GM23248 (cell line): ENCODE measurements around the gene PLEKHD1. TPM values are rescaled to one million over a fixed set of nuclear protein-coding genes. Genes with fewer than 3 reads are reported as not detected.
"Not testable (repeated sequence)": the region's sequence is repeated elsewhere in the genome, so short reads cannot be mapped to it uniquely, and the experiment has no call there.

Experiments used
- DNase-seq: peaks from one replicate; pipeline ENCODE4 v3.0.0-alpha.2; 2015
- H2AFZ ChIP-seq: fragments of 200-600 bp; sonication (generic); 2 replicates; pipeline ENCODE4 v1.6.1; 2016; ENCODE audit warnings: antibody characterized with exemption
- H3F3A ChIP-seq: fragments of 200-600 bp; sonication (generic); 2 replicates; pipeline ENCODE4 v1.6.1; 2016; ENCODE audit warnings: mild to moderate bottlenecking, antibody characterized with exemption, mixed run types; ENCODE audit not compliant: insufficient read depth
- H3K27ac ChIP-seq: fragments of 200-600 bp; sonication (generic); 2 replicates; pipeline ENCODE4 v1.5.1; 2016; ENCODE audit warnings: mild to moderate bottlenecking
- H3K27me3 ChIP-seq: fragments of 200-600 bp; sonication (generic); replicated peaks from 2 replicates; pipeline ENCODE4 v1.6.1; 2016; ENCODE audit warnings: mild to moderate bottlenecking; ENCODE audit not compliant: insufficient read depth
- H3K36me3 ChIP-seq: fragments of 200-600 bp; sonication (generic); 2 replicates; pipeline ENCODE4 v1.6.1; 2016; ENCODE audit warnings: low read depth, mild to moderate bottlenecking
- H3K4me1 ChIP-seq: fragments of 200-600 bp; sonication (generic); 2 replicates; pipeline ENCODE4 v1.6.1; 2016; ENCODE audit warnings: mild to moderate bottlenecking; ENCODE audit not compliant: insufficient read depth
- H3K4me2 ChIP-seq: fragments of 200-600 bp; sonication (generic); one replicate; pipeline ENCODE4 v1.6.1; 2016; ENCODE audit warnings: mild to moderate bottlenecking; ENCODE audit not compliant: unreplicated experiment
- H3K4me3 ChIP-seq: fragments of 200-600 bp; sonication (generic); 2 replicates; pipeline ENCODE4 v1.5.1; 2016; ENCODE audit warnings: mild to moderate bottlenecking
- H3K79me2 ChIP-seq: fragments of 200-600 bp; sonication (generic); 2 replicates; pipeline ENCODE4 v1.6.1; 2016; ENCODE audit warnings: mild to moderate bottlenecking; ENCODE audit not compliant: insufficient read depth
- H3K9ac ChIP-seq: fragments of 200-600 bp; sonication (generic); 2 replicates; pipeline ENCODE4 v1.6.1; 2016; ENCODE audit warnings: mild to moderate bottlenecking
- H3K9me2 ChIP-seq: fragments of 200-600 bp; sonication (generic); 2 replicates; pipeline ENCODE4 v1.6.1; 2016; ENCODE audit warnings: mixed run types, mild to moderate bottlenecking, moderate library complexity; ENCODE audit not compliant: insufficient read depth
- H3K9me3 ChIP-seq: fragments of 200-600 bp; sonication (generic); one replicate; pipeline ENCODE4 v1.6.1; 2017; ENCODE audit warnings: low read depth
- H4K20me1 ChIP-seq: fragments of 200-600 bp; sonication (generic); 2 replicates; pipeline ENCODE4 v1.6.0; 2016; ENCODE audit not compliant: insufficient read depth
- EZH2 ChIP-seq: fragments of 200-600 bp; sonication (generic); IDR thresholded peaks from 2 replicates; pipeline ENCODE4 v1.6.1; 2018; ENCODE audit warnings: antibody characterized with exemption, mild to moderate bottlenecking; ENCODE audit not compliant: insufficient read depth, poor library complexity, severe bottlenecking
- EZH2phosphoT487 ChIP-seq: fragments of 200-600 bp; sonication (generic); IDR thresholded peaks from 2 replicates; pipeline ENCODE4 v1.6.1; 2018; ENCODE audit warnings: antibody characterized with exemption, moderate library complexity, mild to moderate bottlenecking, low read depth; ENCODE audit not compliant: insufficient read depth
- WGBS, 2 experiments: methylation state at CpG; one replicate each; pipeline ENCODE4 v1.1.6; 2015 to 2017; ENCODE audit warnings: low lambda C conversion rate in 2 of 2, low coverage in 1 of 2; ENCODE audit errors: missing lambda C conversion rate in 2 of 2; 5-methylcytosine and 5-hydroxymethylcytosine counted together
- in situ Hi-C: fragments of 300-500 bp; cut with MboI; formaldehyde crosslinking; loops from 2 replicates; pipeline ENCODE4 v1.15.0; 2020
- polyA plus RNA-seq: library from polyadenylated mRNA; unstranded; fragments of >200 nt; fragmentation: Nextera tagmentation; extraction: Ambion mirVana; gene quantifications from 2 replicates; pipeline ENCODE4 v1.2.1, GENCODE V29; 2016
- total RNA-seq: library from RNA; depleted of rRNA; stranded (reverse); fragments of >200 nt; shearing (Covaris generic); gene quantifications from 2 replicates; pipeline ENCODE4 v1.2.3, GENCODE V29; 2014

Gene PLEKHD1
- total and polyA plus RNA-seq, 2 experiments from 2014 or later = not detected

DNA sequence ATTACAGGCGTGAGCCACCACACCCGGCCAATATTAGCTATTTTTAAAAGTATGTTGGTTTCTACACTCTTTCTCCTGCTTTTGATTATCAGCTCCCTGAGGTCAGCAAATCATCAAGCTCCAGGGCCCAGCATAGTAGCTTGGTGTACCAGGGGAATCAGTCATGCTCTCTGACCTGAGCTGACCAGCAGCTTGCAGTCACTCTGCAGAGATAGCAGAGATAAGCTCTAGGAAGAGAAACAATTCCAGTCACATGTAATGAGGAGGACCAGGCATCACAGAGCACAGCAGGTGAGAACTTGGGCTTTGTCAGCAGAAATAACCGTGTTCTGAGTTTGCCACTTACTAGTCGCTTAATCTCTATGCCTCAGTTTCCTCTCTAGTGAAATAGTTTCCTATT, 8.5 kb downstream of the PLEKHD1 start:
- no peak overlapping the region for H3K4me2 ChIP-seq
- H3F3A ChIP-seq = no peaks in the 10 kb centered on the region
- peaks cover 16% of the 10 kb centered on the region for H3K27me3 ChIP-seq
- no peak overlapping the region for H2AFZ ChIP-seq
- no peaks in the 10 kb centered on the region for H4K20me1 ChIP-seq
- H3K4me3 ChIP-seq = no peak overlapping the region
- WGBS, 2 experiments = 41 to 49% methylated on average over 4 of the region's 4 CpGs
- H3K36me3 ChIP-seq = no peaks in the 10 kb centered on the region
- no peaks in the 10 kb centered on the region for H3K4me1 ChIP-seq
- in situ Hi-C loops = no loop called here
- no peak for DNase-seq
- no peaks in the 10 kb centered on the region for H3K9me3 ChIP-seq
- TF ChIP-seq EZH2phosphoT487 (no peak), EZH2 (no peak)
- H3K9ac ChIP-seq = no peak overlapping the region
- no peak overlapping the region for H3K27ac ChIP-seq
- no peaks in the 10 kb centered on the region for H3K9me2 ChIP-seq
- no peaks in the 10 kb centered on the region for H3K79me2 ChIP-seq

DNA sequence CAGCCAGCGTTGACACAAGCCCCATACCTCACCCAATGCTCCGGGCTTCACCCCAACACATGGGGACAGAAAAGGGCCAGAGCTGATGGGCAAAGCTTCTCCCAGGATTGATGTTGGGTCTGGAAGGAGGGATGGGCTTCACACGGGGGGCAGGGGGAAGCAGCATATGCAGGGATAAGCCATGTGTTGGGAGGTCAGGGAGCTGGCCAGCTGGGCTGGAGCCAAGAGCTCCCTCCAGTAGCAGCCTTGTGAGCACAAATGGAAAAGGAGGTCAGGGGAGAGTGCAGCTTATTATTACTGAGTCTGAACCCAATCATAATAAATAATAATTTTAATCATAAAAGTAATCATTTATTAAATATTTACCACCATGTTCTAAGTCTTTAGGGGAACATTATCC, 9.3 kb downstream of the PLEKHD1 start:
- Histone ChIP-seq H3K4me3 (no peak overlapping the region), H3K9ac (no peak overlapping the region), H4K20me1 (no peaks in the 10 kb centered on the region), H3K9me3 (no peaks in the 10 kb centered on the region), H3K27ac (no peak overlapping the region), H3K27me3 (peaks cover 16% of the 10 kb centered on the region), H3K79me2 (no peaks in the 10 kb centered on the region), H3K9me2 (no peaks in the 10 kb centered on the region), H2AFZ (no peak overlapping the region), H3F3A (no peaks in the 10 kb centered on the region), H3K36me3 (no peaks in the 10 kb centered on the region), H3K4me2 (no peak overlapping the region), H3K4me1 (no peaks in the 10 kb centered on the region)
- 43 to 47% methylated on average over 3 of the region's 3 CpGs for WGBS, 2 experiments
- DNase-seq = no peak
- TF ChIP-seq EZH2phosphoT487 (no peak), EZH2 (no peak)
- in situ Hi-C loops = no loop called here

DNA sequence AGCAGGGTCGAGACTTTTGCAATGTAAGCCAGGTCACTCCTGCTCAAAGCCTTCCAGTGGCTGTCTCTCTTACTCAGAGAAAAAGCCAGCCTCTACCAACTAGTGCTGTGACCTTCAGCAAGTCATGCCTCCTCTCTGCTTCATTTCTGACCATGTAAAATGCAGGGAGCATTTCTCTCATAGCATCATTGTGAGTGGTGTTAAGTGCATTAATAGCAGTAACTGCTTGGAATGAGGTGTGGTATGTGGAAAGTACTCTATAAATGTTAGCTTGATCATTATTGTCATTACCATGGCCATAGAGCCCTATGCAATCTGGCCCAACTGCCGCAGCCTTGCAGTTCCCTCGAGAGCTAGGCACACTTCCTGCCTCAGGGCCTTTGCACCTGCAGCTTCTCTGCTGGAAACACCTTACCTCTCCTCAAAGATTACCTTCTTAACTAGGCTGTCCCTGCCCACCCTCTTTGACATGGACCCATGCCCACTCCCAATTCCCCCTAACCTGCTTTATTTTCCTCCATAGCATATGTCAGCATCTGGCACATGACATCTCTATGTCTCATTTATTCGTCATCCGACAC, 10.9 kb downstream of the PLEKHD1 start:
- H2AFZ ChIP-seq = no peak overlapping the region
- no peaks in the 10 kb centered on the region for H3K4me1 ChIP-seq
- no peaks in the 10 kb centered on the region for H3K79me2 ChIP-seq
- H3K4me3 ChIP-seq = no peak overlapping the region
- no peaks in the 10 kb centered on the region for H3K9me2 ChIP-seq
- in situ Hi-C loops = no loop called here
- no peak overlapping the region for H3K27ac ChIP-seq
- DNase-seq = no peak
- H3K4me2 ChIP-seq = no peak overlapping the region
- TF ChIP-seq EZH2phosphoT487 = no peak
- no peak for TF ChIP-seq EZH2
- H3K9me3 ChIP-seq = no peaks in the 10 kb centered on the region
- H3F3A ChIP-seq = no peaks in the 10 kb centered on the region
- H3K36me3 ChIP-seq = no peaks in the 10 kb centered on the region
- no peaks in the 10 kb centered on the region for H4K20me1 ChIP-seq
- peaks cover 16% of the 10 kb centered on the region for H3K27me3 ChIP-seq
- H3K9ac ChIP-seq = no peak overlapping the region
- 66 to 72% methylated on average over 5 of the region's 5 CpGs for WGBS, 2 experiments

DNA sequence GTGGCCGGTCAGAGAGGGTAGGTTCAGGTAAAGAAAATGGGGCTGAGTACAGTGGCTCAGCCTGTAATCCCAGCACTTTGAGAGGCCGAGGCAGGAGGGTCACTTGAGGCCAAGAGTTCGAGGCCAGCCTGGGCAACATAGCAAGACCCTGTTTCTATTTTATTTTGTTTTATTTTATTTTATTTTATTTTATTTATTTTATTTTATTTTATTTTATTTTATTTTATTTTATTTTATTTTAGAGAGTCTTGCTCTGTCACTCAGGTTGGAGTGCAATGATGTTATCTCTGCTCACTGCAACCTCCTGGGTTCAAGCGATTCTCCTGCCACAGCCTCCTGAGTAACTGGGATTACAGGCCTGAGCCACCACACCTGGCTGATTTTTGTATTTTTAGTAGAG, 13.3 kb downstream of the PLEKHD1 start:
- not testable (repeated sequence) for H3K4me3 ChIP-seq

DNA sequence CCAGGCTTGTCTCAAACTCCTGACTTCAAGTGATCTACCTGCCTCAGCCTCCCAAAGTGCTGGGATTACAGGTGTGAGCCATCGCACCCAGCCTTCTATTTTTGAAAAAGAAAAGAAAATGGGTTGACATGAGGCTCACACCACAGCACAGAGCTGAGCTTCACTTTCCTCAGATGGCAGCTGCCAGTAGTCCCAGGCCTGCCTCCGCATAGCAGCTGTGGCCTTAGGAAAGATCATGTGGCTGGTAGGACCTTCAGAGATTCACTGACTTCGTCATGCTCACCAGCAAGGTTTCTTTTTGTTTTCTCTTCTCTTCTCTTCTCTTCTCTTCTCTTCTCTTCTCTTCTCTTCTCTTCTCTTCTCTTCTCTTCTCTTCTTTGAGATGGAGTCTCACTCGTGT, 13.8 kb downstream of the PLEKHD1 start:
- H3K4me3 ChIP-seq, H3K9me3 ChIP-seq, H3K27ac ChIP-seq, H3K9ac ChIP-seq, H3K4me2 ChIP-seq, H3K9me2 ChIP-seq, in situ Hi-C loops, H3K79me2 ChIP-seq, DNase-seq, H3F3A ChIP-seq, H3K36me3 ChIP-seq, H4K20me1 ChIP-seq, H2AFZ ChIP-seq, H3K4me1 ChIP-seq: not testable (repeated sequence)
- 75 to 86% methylated on average over 3 to 4 of the region's 4 CpGs for WGBS, 2 experiments
- peaks cover 15% of the 10 kb centered on the region; the same call in 1 of the 2 replicates for H3K27me3 ChIP-seq

More for the DNA sequence above, 13.3 kb downstream of the PLEKHD1 start:
- H3F3A ChIP-seq, H2AFZ ChIP-seq, H3K4me1 ChIP-seq, H3K9ac ChIP-seq, H3K9me2 ChIP-seq, H3K27ac ChIP-seq, H3K36me3 ChIP-seq, in situ Hi-C loops, H3K9me3 ChIP-seq, H4K20me1 ChIP-seq, H3K79me2 ChIP-seq, H3K4me2 ChIP-seq, DNase-seq: not testable (repeated sequence)
- H3K27me3 ChIP-seq = peaks cover 18% of the 10 kb centered on the region; the same call in 1 of the 2 replicates
- 72 to 78% methylated on average over 4 of the region's 4 CpGs for WGBS, 2 experiments
